ENCODE results near the gene SMOC1.
A peak's percentile ranks its signal among the peaks of the same experiment; 100 is the strongest.
"Not testable (repeated sequence)": the region's sequence is repeated elsewhere in the genome, so short reads cannot be mapped to it uniquely, and the experiment has no call there.

The SMOC1 gene

GRCh38 chr14:69901113-69901951 is 22.1 kb downstream of the SMOC1 start:
- no peak for DNase-seq

DNA sequence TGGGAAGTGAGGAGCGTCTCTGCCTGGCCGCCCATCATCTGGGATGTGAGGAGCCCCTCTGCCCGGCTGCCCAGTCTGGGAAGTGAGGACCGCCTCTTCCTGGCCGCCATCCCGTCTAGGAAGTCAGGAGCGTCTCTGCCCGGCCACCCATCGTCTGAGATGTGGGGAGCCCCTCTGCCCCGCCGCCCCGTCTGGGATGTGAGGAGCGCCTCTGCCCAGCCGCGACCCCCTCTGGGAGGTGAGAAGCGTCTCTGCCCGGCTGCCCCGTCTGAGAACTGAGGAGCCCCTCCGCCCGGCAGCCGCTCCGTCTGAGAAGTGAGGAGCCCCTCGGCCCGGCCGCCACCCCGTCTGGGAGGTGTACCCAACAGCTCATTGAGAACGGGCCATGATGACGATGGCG is 23.8 kb downstream of the SMOC1 start:
- DNase-seq = not testable (repeated sequence)

DNA sequence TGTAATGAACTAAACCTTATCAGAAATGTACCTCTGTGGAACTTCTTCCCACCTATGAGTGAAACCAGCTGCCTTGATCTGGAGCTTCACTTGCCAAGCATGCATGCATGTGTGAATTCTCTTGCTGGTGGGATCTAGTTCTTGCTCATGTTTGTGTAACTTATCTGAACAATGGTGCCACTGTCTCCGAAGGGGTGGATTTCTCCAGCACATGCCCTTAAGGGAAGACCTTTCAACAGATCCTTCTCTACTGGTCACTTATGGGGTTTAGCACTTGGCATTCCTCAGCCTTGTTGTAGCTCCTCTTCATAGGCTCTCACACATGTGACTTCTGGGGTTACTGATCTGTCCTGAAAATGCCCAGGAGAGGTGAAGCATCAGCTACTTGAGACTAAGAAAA is 25.0 kb downstream of the SMOC1 start:
- no peak for DNase-seq

DNA sequence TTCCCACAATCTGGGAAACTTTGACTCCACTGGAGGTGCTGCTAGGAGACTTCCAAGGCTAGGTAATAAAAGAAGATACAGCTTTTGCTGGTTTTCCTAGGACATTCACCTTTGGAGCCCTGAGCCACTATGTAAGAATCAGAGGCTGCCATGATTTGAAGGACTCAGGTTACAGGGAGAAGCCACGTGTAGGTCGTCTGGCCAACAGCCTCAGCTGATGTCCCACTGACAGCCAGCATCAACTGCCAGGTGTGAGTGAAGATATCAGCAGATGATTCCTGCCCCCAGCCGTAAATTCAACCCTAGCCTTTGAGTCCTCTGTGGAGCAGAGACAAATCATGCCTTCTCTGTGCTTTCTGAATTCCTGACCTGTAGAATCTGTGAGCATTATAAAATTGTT is 27.0 kb downstream of the SMOC1 start:
- no peak for DNase-seq

GRCh38 chr14:69909826-69910550 is 30.8 kb downstream of the SMOC1 start:
- no peak for DNase-seq

GRCh38 chr14:69910871-69911270 is 31.7 kb downstream of the SMOC1 start:
- DNase-seq = no peak

DNA sequence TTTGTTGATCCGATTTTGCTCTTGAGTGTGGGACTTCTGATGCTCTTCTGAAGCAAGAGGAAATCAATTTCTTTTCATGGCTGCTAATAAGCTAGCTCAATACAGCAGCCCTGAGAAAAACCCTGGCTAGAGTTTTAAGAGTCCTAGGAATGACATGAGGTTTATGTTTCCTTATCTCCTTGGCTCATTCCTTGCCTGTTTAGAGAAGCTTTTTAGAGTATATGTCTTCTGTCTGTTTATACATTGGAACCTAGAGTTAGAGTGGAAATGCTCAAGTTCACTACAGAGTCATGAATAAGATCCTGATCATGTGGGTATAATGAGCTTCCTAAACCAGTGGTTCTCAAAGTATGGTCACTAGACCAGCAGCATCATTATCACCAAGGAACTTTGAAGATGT is 34.5 kb downstream of the SMOC1 start:
- DNase-seq = no peak

GRCh38 chr14:69916396-69916795 is 37.2 kb downstream of the SMOC1 start:
- DNase-seq = no peak

- DNase-seq = no peak
Observed at GRCh38 chr14:69917287-69917686, 38.1 kb downstream of the SMOC1 start.

GRCh38 chr14:69919815-69920214 is 40.6 kb downstream of the SMOC1 start:
- DNase-seq = no peak

DNA sequence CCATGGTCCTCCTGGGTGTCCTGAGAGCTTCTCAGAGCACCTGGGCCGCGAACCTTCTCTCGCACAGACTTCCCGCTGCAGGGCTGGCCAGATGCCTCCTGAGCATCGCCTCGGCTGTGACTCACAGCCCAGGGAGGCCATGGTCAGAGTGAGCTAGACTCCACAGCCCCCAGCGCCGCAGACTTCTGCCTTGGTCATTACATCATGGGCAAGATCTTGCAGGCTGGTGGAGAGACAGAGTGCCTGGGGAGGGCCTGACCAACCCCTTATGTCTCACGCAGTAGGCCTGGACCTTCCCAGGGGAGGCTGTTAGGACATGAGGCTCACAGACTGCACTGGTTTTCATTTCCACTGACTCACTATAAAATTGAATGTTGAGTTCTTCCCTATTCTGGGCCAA is 41.8 kb downstream of the SMOC1 start:
- no peak for DNase-seq

- no peak for DNase-seq
Observed at GRCh38 chr14:69922198-69922597, 43.0 kb downstream of the SMOC1 start.

DNA sequence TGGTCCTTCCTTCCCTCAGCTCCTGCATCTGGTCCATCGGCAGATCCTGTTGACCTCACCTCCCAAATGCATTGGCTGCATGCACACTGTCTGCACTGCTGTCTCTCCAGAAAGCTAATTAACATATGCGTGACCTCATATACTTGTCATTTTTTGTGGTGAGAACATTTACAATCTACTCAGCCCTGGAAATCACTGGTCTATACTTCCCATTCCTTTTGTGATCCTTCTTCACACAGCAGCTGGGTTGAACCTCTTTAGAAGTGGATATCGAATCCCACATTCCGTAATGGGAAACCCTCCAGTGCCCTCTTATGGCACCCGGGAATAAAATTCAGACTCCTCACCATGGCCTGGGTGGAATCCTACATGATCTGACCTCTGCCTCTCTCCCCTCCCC is 45.0 kb downstream of the SMOC1 start:
- DNase-seq = peak; percentile 21

DNA sequence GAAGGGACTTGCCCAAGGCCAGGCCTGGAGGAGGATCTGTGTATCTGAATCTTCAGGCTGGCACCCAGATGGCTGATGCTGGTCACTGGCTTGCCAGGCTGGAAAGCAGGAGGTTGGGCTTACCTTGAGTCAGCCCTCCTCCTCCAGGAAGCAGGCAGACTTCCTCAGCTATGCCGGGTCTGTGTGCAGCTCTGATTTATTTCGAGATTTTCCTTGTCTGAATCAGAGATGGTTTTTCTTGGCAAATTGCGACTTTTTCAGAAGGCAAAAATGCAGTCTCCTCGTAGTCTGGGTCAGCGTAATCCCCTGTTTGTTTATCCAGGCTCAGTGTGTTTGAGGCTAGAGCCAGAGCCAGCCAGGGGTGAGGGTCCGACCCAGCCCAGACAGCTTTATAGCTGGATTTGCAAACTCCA is 48.9 kb downstream of the SMOC1 start:
- DNase-seq = no peak

DNA sequence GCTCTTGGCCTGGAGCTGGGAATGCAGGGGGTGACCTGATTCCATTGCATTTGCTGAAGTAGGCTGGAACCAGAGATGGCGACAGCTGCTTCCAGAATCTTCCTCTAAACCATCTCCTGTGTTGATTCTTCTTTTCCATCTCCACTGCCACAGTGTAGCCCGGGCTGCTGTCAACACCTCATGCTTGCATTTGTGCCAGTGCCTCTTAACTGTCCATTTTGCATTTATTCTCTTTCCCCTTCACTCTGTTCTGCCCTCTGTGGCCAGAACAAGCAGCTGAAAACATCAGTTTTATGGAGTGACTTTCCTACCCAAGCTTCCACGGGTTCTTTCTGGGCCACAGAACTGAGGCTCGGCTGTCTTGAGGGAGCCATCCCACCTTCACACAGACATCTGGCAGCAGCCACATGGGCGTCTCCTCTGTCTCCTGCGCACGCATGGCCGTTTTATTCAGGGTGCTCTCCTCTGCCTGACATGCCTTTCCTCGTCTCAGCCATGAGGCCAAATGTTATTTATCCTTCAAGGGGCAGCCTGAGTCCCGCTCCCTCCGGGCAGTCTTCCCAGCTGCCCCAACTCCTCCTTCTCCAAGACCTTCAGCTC is 51.7 kb downstream of the SMOC1 start:
- DNase-seq = peak; percentile 60

GRCh38 chr14:69931960-69932359 is 52.7 kb downstream of the SMOC1 start:
- no peak for DNase-seq

- DNase-seq = no peak
Observed at GRCh38 chr14:69932391-69932790, 53.2 kb downstream of the SMOC1 start.

DNA sequence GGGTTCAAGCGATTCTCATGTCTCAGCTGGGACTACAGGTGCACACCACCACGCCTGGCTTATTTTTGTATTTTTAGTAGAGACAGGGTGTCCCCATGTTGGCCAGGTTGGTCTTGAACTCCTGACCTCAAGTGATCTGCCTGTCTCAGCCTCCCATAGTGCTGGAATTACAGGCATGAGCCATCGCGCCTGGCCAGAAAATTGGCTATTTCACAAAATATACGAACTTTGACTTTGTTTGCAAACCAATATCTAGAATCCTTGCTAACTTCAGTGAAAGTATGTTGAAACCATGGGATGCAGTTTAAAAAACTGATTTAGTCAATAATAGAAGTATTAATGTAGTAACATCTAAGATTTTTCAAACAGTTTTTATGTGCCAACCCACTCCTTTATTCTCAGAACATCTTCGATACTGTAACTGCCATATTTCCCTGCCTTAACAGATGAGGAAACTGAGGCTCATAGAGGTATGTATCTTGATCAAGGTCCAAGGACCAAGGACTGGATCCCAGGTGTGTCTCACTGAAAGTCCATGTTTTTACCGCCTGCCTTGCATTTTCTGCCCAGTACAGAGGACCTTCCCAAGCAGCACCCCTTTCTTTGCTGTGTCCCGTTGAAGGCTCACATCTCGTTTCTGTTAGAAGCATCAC is 54.5 kb downstream of the SMOC1 start:
- no peak for DNase-seq

- peak; percentile 50 for DNase-seq
Observed at GRCh38 chr14:69937367-69938081, 58.3 kb downstream of the SMOC1 start.

DNA sequence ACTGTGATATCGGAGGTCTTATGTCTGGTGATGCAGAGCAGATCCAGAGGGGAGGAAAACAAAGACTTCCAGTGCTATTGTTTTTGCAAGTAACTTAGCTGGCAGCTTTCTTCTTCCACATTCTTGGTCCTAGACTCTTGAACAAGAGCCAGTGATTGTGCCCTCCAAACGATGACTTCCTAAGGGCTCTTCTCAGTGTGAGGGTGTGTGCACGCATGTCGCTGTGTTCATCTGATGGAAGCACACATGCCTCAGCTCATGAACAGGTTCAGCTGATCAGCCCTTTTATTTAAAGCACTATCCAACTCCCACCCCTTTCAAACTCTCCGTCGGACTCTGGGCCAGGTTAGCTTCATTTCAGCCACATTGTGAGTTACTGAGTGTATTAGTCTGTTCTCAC is 59.5 kb downstream of the SMOC1 start:
- no peak for DNase-seq

DNA sequence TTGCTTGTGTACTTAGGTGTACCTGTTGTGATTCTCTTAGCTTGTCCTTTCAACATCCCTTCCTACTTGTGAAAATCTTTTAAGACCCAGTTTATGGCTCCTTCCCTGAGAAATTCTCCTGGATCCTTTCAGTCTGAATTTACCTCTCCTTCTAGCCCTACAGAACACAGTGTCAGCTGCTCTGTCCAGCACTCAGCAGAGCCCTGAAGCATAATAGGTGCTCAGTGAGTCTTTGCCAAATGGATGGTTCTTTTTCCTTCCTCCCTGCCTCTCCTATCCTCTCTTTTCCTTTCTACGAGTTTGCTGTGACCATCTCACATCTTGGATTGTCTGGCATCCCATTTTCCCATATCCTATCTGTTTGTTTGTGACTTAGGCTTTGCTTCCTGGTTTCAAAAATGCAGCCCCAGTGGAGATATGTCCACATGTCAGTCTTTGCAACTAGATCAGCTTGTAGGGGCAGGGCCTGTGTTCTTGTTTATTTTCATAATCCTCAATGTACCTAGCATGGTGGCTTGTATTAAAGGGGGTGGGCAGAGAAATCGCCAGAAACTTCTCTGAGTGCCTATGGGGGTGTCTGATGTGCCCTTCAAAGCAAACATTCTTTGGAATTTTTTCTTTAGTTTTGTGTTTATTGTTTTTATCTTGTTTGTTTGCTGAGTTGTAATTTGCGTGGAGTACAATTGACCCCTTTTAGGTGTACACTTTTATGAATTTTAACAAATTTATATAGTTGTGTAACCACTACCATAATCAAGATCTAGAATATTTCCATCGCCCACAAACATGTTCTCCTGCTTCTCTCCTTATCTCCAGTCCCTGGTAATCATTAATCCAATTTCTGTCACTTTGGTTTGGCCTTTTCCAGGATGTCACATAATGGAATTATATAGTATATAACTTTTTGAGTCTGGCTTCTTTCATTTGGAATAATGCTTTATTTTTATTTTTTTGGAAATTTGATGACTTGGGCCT is 62.8 kb downstream of the SMOC1 start:
- DNase-seq = peak; percentile 16
